HEK293 (cell line): ENCODE measurements around the gene DHRS13.
A peak's percentile ranks its signal among the peaks of the same experiment; 100 is the strongest.

Experiments used
- CTCF ChIA-PET: fragments of 350-600 bp; formaldehyde crosslinking; extraction: SDS; loops from one replicate; lab custom pipeline; 2021; ENCODE audit warnings: antibody characterized with exemption; lab: Yijun Ruan, JAX
- POLR2A ChIA-PET: fragments of 300-600 bp; formaldehyde crosslinking; extraction: SDS; loops from one replicate; lab custom pipeline; 2020; ENCODE audit warnings: antibody characterized with exemption, inconsistent platforms; lab: Yijun Ruan, JAX
- H3K27ac ChIP-seq: fragments of 200-500 bp; sonication (Bioruptor generic); 2 replicates; pipeline ENCODE4 v1.5.1; 2014; ENCODE audit warnings: low read depth, low read length, control low read depth, inconsistent platforms; ENCODE audit errors: extremely low read depth
- H3K36me3 ChIP-seq, 2 experiments: fragments of 200-500 bp in 1 of 2; sonication (Bioruptor generic) in 1 of 2; 1 replicate in 1 of 2; 2 replicates in 1 of 2; pipeline ENCODE4 v1.5.1; 2014 to 2017; ENCODE audit warnings: inconsistent platforms in 2 of 2, low read length in 2 of 2; ENCODE audit not compliant: control insufficient read depth in 2 of 2, insufficient read depth in 1 of 2
- H3K4me1 ChIP-seq: fragments of 200-500 bp; sonication (Bioruptor generic); 2 replicates; pipeline ENCODE4 v1.5.1; 2014; ENCODE audit warnings: mild to moderate bottlenecking, low read length, inconsistent platforms; ENCODE audit not compliant: control insufficient read depth, insufficient read depth
- H3K4me3 ChIP-seq: 2 replicates; pipeline ENCODE4 v1.5.1; 2011; ENCODE audit warnings: low read depth, mild to moderate bottlenecking, control low read depth, low read length, moderate library complexity
- H3K9me3 ChIP-seq: fragments of 200-500 bp; sonication (Bioruptor generic); 2 replicates; pipeline ENCODE4 v1.5.1; 2014; ENCODE audit warnings: low read depth, low read length, inconsistent platforms; ENCODE audit not compliant: control insufficient read depth, insufficient read depth
- HIC1 ChIP-seq: fragments of 450-650 bp; formaldehyde crosslinking; IDR thresholded peaks from 2 replicates; pipeline ENCODE4 v1.5.1; 2016; ENCODE audit warnings: missing biosample characterization, missing genetic modification characterization
- KLF10 ChIP-seq: fragments of 450-650 bp; IDR thresholded peaks from 2 replicates; pipeline ENCODE4 v1.5.1; 2018; ENCODE audit warnings: missing biosample characterization, mild to moderate bottlenecking, missing genetic modification characterization
- KLF8 ChIP-seq: fragments of 450-650 bp; formaldehyde crosslinking; IDR thresholded peaks from 2 replicates; pipeline ENCODE4 v1.5.1; 2016; ENCODE audit warnings: missing biosample characterization, missing genetic modification characterization
- PATZ1 ChIP-seq: fragments of 450-650 bp; formaldehyde crosslinking; IDR thresholded peaks from 2 replicates; pipeline ENCODE4 v1.5.1; 2016; ENCODE audit warnings: missing biosample characterization, missing genetic modification characterization
- PRDM10 ChIP-seq: fragments of 450-650 bp; formaldehyde crosslinking; IDR thresholded peaks from 2 replicates; pipeline ENCODE4 v1.5.1; 2016; ENCODE audit warnings: missing biosample characterization, missing genetic modification characterization
- RBAK ChIP-seq: fragments of 450-650 bp; formaldehyde crosslinking; IDR thresholded peaks from 2 replicates; pipeline ENCODE4 v1.5.1; 2016; ENCODE audit warnings: missing biosample characterization, missing genetic modification characterization
- SCRT2 ChIP-seq: fragments of 450-650 bp; formaldehyde crosslinking; IDR thresholded peaks from 2 replicates; pipeline ENCODE4 v1.5.1; 2016; ENCODE audit warnings: missing biosample characterization, missing genetic modification characterization
- SP2 ChIP-seq: fragments of 450-650 bp; formaldehyde crosslinking; IDR thresholded peaks from 2 replicates; pipeline ENCODE4 v1.5.1; 2016; ENCODE audit warnings: missing biosample characterization, missing genetic modification characterization
- ZBTB11 ChIP-seq: fragments of 450-650 bp; formaldehyde crosslinking; conservative IDR thresholded peaks from 2 replicates; pipeline ENCODE4 v1.5.1; 2016; ENCODE audit warnings: low read depth, missing biosample characterization, missing genetic modification characterization
- ZBTB48 ChIP-seq: fragments of 450-650 bp; formaldehyde crosslinking; IDR thresholded peaks from 2 replicates; pipeline ENCODE4 v1.5.1; 2016; ENCODE audit warnings: missing biosample characterization, missing genetic modification characterization
- ZFP37 ChIP-seq: fragments of 450-650 bp; formaldehyde crosslinking; IDR thresholded peaks from 2 replicates; pipeline ENCODE4 v1.5.1; 2016; ENCODE audit warnings: missing biosample characterization, missing genetic modification characterization
- ZNF654 ChIP-seq: fragments of 450-650 bp; formaldehyde crosslinking; IDR thresholded peaks from 2 replicates; pipeline ENCODE4 v1.5.1; 2016; ENCODE audit warnings: low read depth, missing biosample characterization, missing genetic modification characterization

DHRS13 gene

GRCh38 chr17:28898527-28898955, 4.3 kb downstream of the DHRS13 start:
- no peak for TF ChIP-seq ZFP37 (tag by site-specific recombination)
- no peak for TF ChIP-seq ZNF654
- TF ChIP-seq SCRT2 (tag by site-specific recombination): no peak
- TF ChIP-seq HIC1 (tag by site-specific recombination): peak; percentile 55; the same call in 1 of the 2 replicates
- CTCF ChIA-PET: interaction anchor here (0.6 to 18.6 kb wide), 12 partner anchors 10 to 188 kb away, joined by 3 to 142 read pairs (median 6); partner anchors contain the start of genes NEK8 and TLCD1
- no peak overlapping the region for H3K27ac ChIP-seq
- H3K9me3 ChIP-seq: no peaks in the 10 kb centered on the region
- no peak overlapping the region for H3K4me3 ChIP-seq
- peaks cover 9% of the 10 kb centered on the region; the same call in 1 of the 2 replicates for H3K4me1 ChIP-seq
- POLR2A ChIA-PET: interaction anchor here (0.6 to 2.8 kb wide), 13 partner anchors 9 to 395 kb away, joined by 3 to 9 read pairs (median 3); partner anchors contain the start of genes FAM222B, NUFIP2 and PHF12
- H3K36me3 ChIP-seq: peaks cover 0 to 18% of the 10 kb centered on the region in 2 experiments; a peak in 2 of 3 replicates

GRCh38 chr17:28897769-28898526, 4.9 kb downstream of the DHRS13 start:
- CTCF ChIA-PET: interaction anchor here (1.1 to 18.6 kb wide), 11 partner anchors 11 to 170 kb away, joined by 5 to 142 read pairs (median 7); partner anchors contain the start of genes NEK8 and TLCD1

More at GRCh38 chr17:28897769-28898526, 4.9 kb downstream of the DHRS13 start:
- peaks cover 0 to 18% of the 10 kb centered on the region in 2 experiments; a peak in 2 of 3 replicates for H3K36me3 ChIP-seq
- H3K4me1 ChIP-seq: peaks cover 9% of the 10 kb centered on the region; the same call in 1 of the 2 replicates
- POLR2A ChIA-PET: interaction anchor here (0.6 to 2.8 kb wide), 17 partner anchors 9 to 396 kb away, joined by 3 to 12 read pairs (median 4); partner anchors contain the start of genes FAM222B, NUFIP2, PHF12 and RPL23A
- H3K4me3 ChIP-seq: peak overlapping the region; percentile 88
- peak overlapping the region; percentile 90; the same call in 1 of the 2 replicates for H3K27ac ChIP-seq
- H3K9me3 ChIP-seq: no peaks in the 10 kb centered on the region
- peak; percentile 22; the same call in 1 of the 2 replicates for TF ChIP-seq SP2 (tag by site-specific recombination)
- no peak for TF ChIP-seq RBAK
- TF ChIP-seq ZBTB11: 0 out of 2 replicates have a peak, but pooled peaks have one; percentile 7
- peak; percentile 78; the same call in 1 of the 2 replicates for TF ChIP-seq PRDM10 (tag by site-specific recombination)
- TF ChIP-seq ZBTB48: peak; percentile 88
- TF ChIP-seq PATZ1 (tag by site-specific recombination): no peak
- TF ChIP-seq KLF10: 0 out of 2 replicates have a peak, but pooled peaks have one; percentile 11
- 0 out of 2 replicates have a peak, but pooled peaks have one; percentile 2 for TF ChIP-seq KLF8 (tag by site-specific recombination)
